Heart right ventricle (tissue), 16 donors: ENCODE results near the gene FAM8A1. TPM values are rescaled to one million over a fixed set of nuclear protein-coding genes. Genes with fewer than 3 reads are reported as not detected.

Source experiments
- ATAC-seq, 8 donors: fragments of 200-7000 bp; cut with Tn5 transposase; one replicate each; pipeline ENCODE4 v1.9.1; 2020; ENCODE audit warnings: mild to moderate bottlenecking in 8 of 8, moderate library complexity in 8 of 8, moderate number of reproducible peaks in 1 of 8
- DNase-seq, 2 donors: peaks; one replicate each; pipeline ENCODE4 v3.0.0-alpha.2; 2020
- H3K27ac ChIP-seq, 10 donors: fragments of 200-600 bp; sonication (generic) in 2 of 10; one replicate each; pipeline versions ENCODE4 v1.5.0 to v1.8.0; 2020 to 2022; ENCODE audit warnings: mild to moderate bottlenecking in 3 of 10
- H3K27me3 ChIP-seq, 7 donors: fragments of 200-600 bp; one replicate each; pipeline ENCODE4 v1.8.0; 2021 to 2022; ENCODE audit warnings: mild to moderate bottlenecking in 2 of 7
- H3K36me3 ChIP-seq, 9 donors: fragments of 200-600 bp; sonication (generic) in 1 of 9; one replicate each; pipeline versions ENCODE4 v1.5.0 to v1.8.0; 2020 to 2022; ENCODE audit warnings: mild to moderate bottlenecking in 2 of 9
- H3K4me1 ChIP-seq, 9 donors: fragments of 200-600 bp; sonication (generic) in 1 of 9; one replicate each; pipeline versions ENCODE4 v1.5.0 to v1.8.0; 2020 to 2022; ENCODE audit warnings: mild to moderate bottlenecking in 4 of 9
- H3K4me3 ChIP-seq, 10 donors: fragments of 200-600 bp; sonication (generic) in 2 of 10; one replicate each; pipeline versions ENCODE4 v1.5.0 to v1.8.0; 2020 to 2022; ENCODE audit warnings: mild to moderate bottlenecking in 7 of 10, moderate library complexity in 2 of 10
- H3K9me3 ChIP-seq, 11 donors: fragments of 200-600 bp in 10 of 11; sonication (generic) in 2 of 11; one replicate each; pipeline versions ENCODE4 v1.5.0 to v1.8.0; 2013 to 2022; ENCODE audit warnings: mild to moderate bottlenecking in 2 of 11, control low read depth in 1 of 11, moderate library complexity in 1 of 11
- CTCF ChIP-seq, 9 donors: fragments of 200-600 bp; sonication (generic) in 2 of 9; IDR thresholded peaks; one replicate each; pipeline versions ENCODE4 v1.5.0 to v1.8.0; 2021 to 2022; ENCODE audit warnings: antibody characterized with exemption in 9 of 9, mild to moderate bottlenecking in 5 of 9, moderate library complexity in 1 of 9
- WGBS, 2 donors: extraction: QIAGEN DNeasy Blood & Tissue Kit; methylation state at CpG; one replicate each; pipeline ENCODE4 v1.1.7; 2013; ENCODE audit warnings: inconsistent platforms in 1 of 2; 5-methylcytosine and 5-hydroxymethylcytosine counted together
- intact Hi-C, 10 donors: fragments of 100-400 bp; cut with DNase I; formaldehyde crosslinking; loops; one replicate each; pipeline versions ENCODE4 v1.11.1 to v1.14.2; 2022
- polyA plus RNA-seq, 2 donors: library from polyadenylated mRNA; stranded (reverse); fragments of 200-250 nt; gene quantifications; one replicate each; pipeline ENCODE4 v1.2.3, GENCODE V29; 2013
- total RNA-seq, 10 donors: library from RNA; stranded (reverse); fragmentation: NEBNext Ultra II Directional in 3 of 10; extraction: Animal tissue kit (Norgen Biotek cat#: 25700) in 3 of 10; gene quantifications; one replicate each; pipeline versions ENCODE4 v1.2.1 to v1.2.4, GENCODE V29; 2021 to 2023
- donor health status: Arrhythmogenic right ventricular cardiomyopathy.
- donor health status: ischemic (EF 13 %, LVEDD 7.1; RV severe dilation, severe dysfunction).
- donor health status: healthy with polysubstance abuse.
- donor health status: DM: no; HTN: yes; CAD: no.
- donor health status: DM: no; HTN: no; CAD: no.
- donor health status: ischemic (EF 25% LVEDD 6.9; RV normal size, moderate dysfunction).
- donor health status: ischemic (EF 25% LVEDD 5.7; RV mildly dilated, moderate dysfunction).
- donor health status: healthy.
- donor health status: DM: yes; HTN: yes; CAD: no.
- donor health status: Ischemic cardiomyopathy.
- donor health status: ischemic (EF 35%, LVEDD 5.7; RV mildly dilated, moderate dysfunction).
- donor health status: nonischemic (EF 11% LVEDD 7.7; RV severe dilation, severe dysfunction).
- donor health status: DM: yes; HTN: yes; CAD: no.
- donor health status: PGD.
- donor health status: ischemic (EF 29% LVEDD 5.4; RV normal size, mild dysfunction).
- donor health status: nonischemic (EF 23%, LVEDD 6.1; RV moderate dilation, normal function).

Gene FAM8A1
- total and polyA plus RNA-seq, 12 donors, result 10.0 to 23.2 (median 16.0) TPM

DNA sequence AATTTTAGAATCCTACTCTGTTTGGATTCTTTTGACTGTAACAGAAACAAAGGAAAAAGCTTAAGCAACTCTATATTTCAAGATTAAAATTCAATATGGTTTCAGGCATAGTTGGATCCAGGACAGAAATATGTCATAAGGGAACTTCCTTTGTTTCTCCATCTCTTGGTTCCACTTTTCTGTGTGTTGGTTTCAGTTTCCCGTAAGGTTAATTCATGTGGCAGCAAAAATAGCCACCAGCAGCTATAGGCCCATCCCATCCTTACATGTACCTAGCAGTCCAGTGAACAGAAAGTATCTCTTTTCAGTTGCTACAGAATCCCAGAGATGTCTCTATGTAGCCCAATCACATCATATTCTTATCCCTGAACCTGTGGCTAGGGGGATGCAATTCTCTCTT, 8.8 kb upstream of the FAM8A1 start:
- 79 to 83% methylated on average over 1 of the region's 1 CpG for WGBS, 2 donors
- Histone ChIP-seq H3K4me1 (peaks cover 0 to 9% (median 0%) of the 10 kb centered on the region in 9 donors), H3K27ac (peak overlapping the region in 1 of 10 donors; percentile 64), H3K36me3 (no peaks in the 10 kb centered on the region), H3K4me3 (no peak overlapping the region), H3K27me3 (no peaks in the 10 kb centered on the region), H3K9me3 (no peaks in the 10 kb centered on the region)
- DNase-seq (no peak), ATAC-seq (no peak)
- no peak for TF ChIP-seq CTCF (IDR thresholded peaks at IDR 0.05)
- intact Hi-C loops, result loop anchor here in 1 of 10 donors (10.0 kb wide), 1 partner anchor 224 kb away; no protein-coding TSS in a partner anchor

- DNase-seq, result no peak
- H3K36me3 ChIP-seq, result no peaks in the 10 kb centered on the region
Measured at GRCh38 chr6:17593246-17593645, 6.9 kb upstream of the FAM8A1 start.

DNA sequence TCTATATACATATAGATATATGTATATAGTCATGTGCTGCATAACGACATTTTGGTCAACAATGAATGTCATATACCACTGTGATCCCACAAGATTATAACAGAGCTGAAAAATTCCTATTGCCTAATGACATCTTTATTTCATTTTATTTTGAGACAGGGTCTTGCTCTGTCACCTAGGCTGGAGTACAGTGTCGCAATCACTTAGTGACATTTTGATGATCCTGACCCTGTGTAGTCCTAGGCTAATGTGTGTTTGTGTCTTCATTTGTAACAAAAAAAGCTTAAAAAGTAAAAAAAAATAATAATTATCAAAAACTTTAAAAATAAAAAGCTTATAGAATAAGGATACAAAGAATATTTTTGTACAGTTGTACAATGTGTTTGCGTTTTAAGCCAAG, 4.0 kb upstream of the FAM8A1 start:
- H3K27me3 ChIP-seq, result no peaks in the 10 kb centered on the region
- H3K4me1 ChIP-seq, result peaks cover 0 to 18% (median 0%) of the 10 kb centered on the region in 9 donors
- H3K4me3 ChIP-seq, result no peak overlapping the region
- DNase-seq (no peak), ATAC-seq (no peak)
- no peak for TF ChIP-seq CTCF (IDR thresholded peaks at IDR 0.05)
- no peaks in the 10 kb centered on the region for H3K36me3 ChIP-seq
- H3K9me3 ChIP-seq, result no peaks in the 10 kb centered on the region
- no peak overlapping the region for H3K27ac ChIP-seq
- intact Hi-C loops, result loop anchor here in 1 of 10 donors (10.0 kb wide), 1 partner anchor 219 kb away; no protein-coding TSS in a partner anchor
- 95% methylated on average over 3 of the region's 3 CpGs for WGBS, 2 donors

More at GRCh38 chr6:17593246-17593645, 6.9 kb upstream of the FAM8A1 start:
- H3K9me3 ChIP-seq, result no peaks in the 10 kb centered on the region
- H3K4me3 ChIP-seq, result no peak overlapping the region
- no peak overlapping the region for H3K27ac ChIP-seq
- no peaks in the 10 kb centered on the region for H3K27me3 ChIP-seq
- intact Hi-C loops, result loop anchor here in 1 of 10 donors (10.0 kb wide), 1 partner anchor 222 kb away; no protein-coding TSS in a partner anchor
- H3K4me1 ChIP-seq, result peaks cover 0 to 9% (median 0%) of the 10 kb centered on the region in 9 donors
- ATAC-seq, result no peak
- no peak for TF ChIP-seq CTCF (IDR thresholded peaks at IDR 0.05)

GRCh38 chr6:17600527-17601385, 654 bp downstream of the FAM8A1 start:
- Histone ChIP-seq H3K36me3 (peaks cover 0 to 36% (median 7%) of the 10 kb centered on the region in 9 donors), H3K27ac (peak overlapping the region; percentile 78 to 98 (median 94)), H3K27me3 (no peaks in the 10 kb centered on the region), H3K4me1 (peaks cover 4 to 34% (median 11%) of the 10 kb centered on the region in 9 donors), H3K9me3 (no peaks in the 10 kb centered on the region), H3K4me3 (peak overlapping the region; percentile 51 to 99 (median 84))
- DNase-seq (peak; percentile 44 to 61), ATAC-seq (peak; percentile 53 to 78 (median 65))
- no peak for TF ChIP-seq CTCF (IDR thresholded peaks at IDR 0.05)
- 0 to 1% methylated on average over 73 to 77 of the region's 77 CpGs for WGBS, 2 donors
- intact Hi-C loops, result loop anchor here in 4 of 10 donors (2.0 to 10.0 kb wide), 6 partner anchors 102 to 384 kb away; partner anchors contain the start of genes NUP153 (in 3 of the 4) and KIF13A (in 1 of the 4)
